Posterior vena cava (tissue), 2 donors: Measurements from ENCODE around the gene ANO2. TPM values are rescaled to one million over a fixed set of nuclear protein-coding genes. Genes with fewer than 3 reads are reported as not detected.
A peak's percentile ranks its signal among the peaks of the same experiment; 100 is the strongest.

Source experiments
- DNase-seq: peaks from one replicate; pipeline ENCODE4 v3.0.0-alpha.2; 2020; ENCODE audit warnings: low spot score
- intact Hi-C, 2 donors: fragments of 100-400 bp; cut with DNase I; formaldehyde crosslinking; loops; one replicate each; pipeline versions ENCODE4 v1.14.1 to v1.14.2; 2022 to 2023
- long read RNA-seq, 2 donors: library from polyadenylated mRNA; unstranded; transcript quantifications; one replicate each; pipeline ENCODE4 v2.0.0, GENCODE V29; 2020 to 2021
- total RNA-seq, 2 donors: library from RNA; stranded (reverse); fragmentation: NEBNext Ultra II Directional; extraction: Animal tissue kit (Norgen Biotek cat#: 25700); gene quantifications; one replicate each; pipeline ENCODE4 v1.2.1, GENCODE V29; 2021
- donor health status: DM: yes; HTN: yes; CAD: no.
- donor health status: DM: yes; HTN: yes; CAD: no.

Gene ANO2
- 10 to 100 TPM in 1 of 2 donors, 1 to 10 TPM in 1; 9.2 to 16.4 TPM for total RNA-seq
- long read RNA-seq, donor 1, partial matches to known transcripts, result 1 of 3 reads
- long read RNA-seq, donor 1, other reads (novel, unspliced or antisense), result 2 of 3 reads
- long read RNA-seq, donor 2, partial matches to known transcripts, result 1 of 4 reads
- long read RNA-seq, donor 2, other reads (novel, unspliced or antisense), result 3 of 4 reads

DNA sequence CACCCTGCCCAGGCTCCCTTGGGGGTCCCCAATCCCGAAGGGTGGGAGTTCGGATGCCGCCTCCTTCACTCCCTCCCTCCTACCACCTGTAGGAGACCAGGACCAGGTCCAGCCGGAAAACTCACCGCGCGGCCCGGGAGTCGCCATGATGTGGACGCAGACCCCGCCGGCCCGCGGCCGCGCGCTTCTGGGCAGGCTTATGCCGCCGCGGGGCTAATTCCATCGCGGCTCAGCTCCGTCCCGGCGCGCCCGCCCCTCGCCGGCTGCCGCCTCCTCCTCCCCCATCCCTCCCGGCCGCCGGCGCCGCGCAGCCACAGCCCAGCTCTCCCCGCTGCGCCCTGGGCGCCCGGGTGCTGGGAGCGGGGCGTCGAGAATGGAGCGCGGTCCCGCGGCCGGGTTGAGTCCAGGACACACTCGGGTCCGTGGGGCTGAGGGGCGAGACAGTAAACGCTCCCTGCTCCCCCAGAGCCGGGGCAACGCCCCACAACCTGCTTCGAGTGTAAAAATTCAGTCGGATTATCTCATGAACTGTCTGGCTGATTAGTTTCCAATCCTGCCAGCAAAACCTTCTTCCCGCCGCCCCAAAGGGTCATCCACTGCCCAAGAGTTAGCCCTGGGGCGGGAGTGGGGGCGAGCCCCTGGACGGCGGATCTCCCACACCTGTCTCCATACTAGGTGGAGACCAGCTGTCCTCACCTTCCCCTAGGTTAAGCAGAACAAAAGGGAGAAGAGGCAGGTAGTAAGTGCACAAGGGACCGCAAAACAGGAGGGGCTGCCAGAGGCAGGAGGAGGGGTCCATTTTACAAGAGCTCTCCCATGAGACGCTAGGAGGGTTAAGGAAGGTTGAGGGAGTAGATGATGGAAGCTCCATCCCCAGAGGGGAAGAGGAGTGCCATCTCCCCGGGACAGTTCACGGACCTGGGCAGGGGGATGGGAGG, at the start of gene ANO2:
Gene ANO2 (minus strand): TSS at position 189 of the 938 bp plus-strand sequence. CDS start 42 bp downstream, at position 147.
- no peak for DNase-seq

DNA sequence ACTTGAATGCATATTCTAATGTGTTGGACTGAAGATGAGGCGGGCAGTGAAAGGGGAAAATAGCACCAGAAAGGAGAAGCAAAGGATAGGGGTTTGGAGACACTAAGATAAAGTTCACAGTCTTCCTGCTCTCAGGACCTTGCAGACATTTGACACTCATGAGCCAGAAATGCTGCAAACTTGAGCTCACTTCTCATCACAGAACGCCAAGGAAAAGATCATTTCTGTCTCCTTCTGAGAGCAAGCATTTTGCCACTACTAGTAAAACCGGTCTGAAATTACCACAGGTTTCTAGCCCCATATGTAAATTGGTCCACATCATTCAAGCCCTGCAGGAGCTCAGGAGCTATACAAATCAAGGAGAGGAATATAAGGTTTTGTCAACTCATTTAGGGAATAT, 44.6 kb upstream of the ANO2 start:
- no peak for DNase-seq
- intact Hi-C loops, result loop anchor here (5.0 to 10.0 kb wide), 3 partner anchors 48 to 295 kb away; no protein-coding TSS in a partner anchor

More for the DNA sequence above, at the start of gene ANO2:
- intact Hi-C loops, result no loop called here

DNA sequence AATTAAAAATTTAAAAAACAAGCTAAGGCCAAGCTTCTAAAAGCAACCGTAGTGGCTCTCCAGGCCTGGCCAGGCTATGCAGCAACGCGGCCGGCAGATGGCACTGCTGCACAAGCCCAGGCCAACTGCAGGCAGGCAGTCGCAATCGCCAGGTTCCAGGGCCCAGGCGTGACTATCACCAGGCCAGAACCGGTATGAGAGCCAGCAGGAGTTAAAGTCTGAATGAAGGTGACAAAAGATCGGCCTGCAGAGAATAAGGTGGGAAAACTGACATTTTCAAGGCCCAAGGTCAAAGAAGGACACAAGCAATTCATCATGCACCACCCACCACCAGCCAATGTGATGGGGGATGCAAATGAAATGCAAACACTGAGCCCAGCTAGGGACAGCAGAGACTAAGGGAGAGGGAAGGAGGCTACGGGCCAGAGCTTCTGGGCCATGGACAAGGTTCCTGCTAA, 43.6 kb upstream of the ANO2 start:
- intact Hi-C loops, result loop anchor here (5.0 to 10.0 kb wide), 3 partner anchors 49 to 296 kb away; no protein-coding TSS in a partner anchor
- DNase-seq, result peak; percentile 93

- DNase-seq, result no peak
- intact Hi-C loops, result loop anchor here (5.0 to 10.0 kb wide), 3 partner anchors 49 to 297 kb away; no protein-coding TSS in a partner anchor
Measured at GRCh38 chr12:5988088-5988487, 43.0 kb upstream of the ANO2 start.

GRCh38 chr12:5987573-5987972, 42.5 kb upstream of the ANO2 start:
- intact Hi-C loops, result loop anchor here (5.0 to 10.0 kb wide), 3 partner anchors 50 to 297 kb away; no protein-coding TSS in a partner anchor
- DNase-seq, result no peak

DNA sequence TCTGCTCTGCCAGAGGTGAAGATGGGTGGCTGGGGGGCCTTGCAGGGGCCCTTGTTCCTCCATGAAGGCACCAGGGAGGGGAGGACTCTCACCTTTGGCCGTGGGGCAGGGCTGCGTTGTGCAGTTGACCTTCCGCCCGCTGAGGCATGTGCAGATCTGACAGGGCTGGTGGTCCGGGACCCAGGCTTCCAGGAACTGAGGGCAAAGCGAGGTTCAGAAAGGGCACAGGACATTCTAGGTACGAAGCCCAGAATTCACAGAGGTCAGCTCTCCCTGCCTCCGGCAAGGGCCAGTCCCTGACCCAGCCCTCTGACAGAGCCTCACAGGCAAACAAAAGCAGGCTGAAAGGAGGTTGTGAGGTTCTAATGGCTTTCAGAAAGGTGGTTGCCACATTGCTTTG, 40.4 kb upstream of the ANO2 start:
- intact Hi-C loops, result loop anchor here (2.0 to 10.0 kb wide), 4 partner anchors 52 to 299 kb away; no protein-coding TSS in a partner anchor
- DNase-seq, result no peak

- no peak for DNase-seq
- intact Hi-C loops, result loop anchor here (2.0 to 10.0 kb wide), 4 partner anchors 52 to 300 kb away; no protein-coding TSS in a partner anchor
Measured at GRCh38 chr12:5984873-5985272, 39.8 kb upstream of the ANO2 start.

DNA sequence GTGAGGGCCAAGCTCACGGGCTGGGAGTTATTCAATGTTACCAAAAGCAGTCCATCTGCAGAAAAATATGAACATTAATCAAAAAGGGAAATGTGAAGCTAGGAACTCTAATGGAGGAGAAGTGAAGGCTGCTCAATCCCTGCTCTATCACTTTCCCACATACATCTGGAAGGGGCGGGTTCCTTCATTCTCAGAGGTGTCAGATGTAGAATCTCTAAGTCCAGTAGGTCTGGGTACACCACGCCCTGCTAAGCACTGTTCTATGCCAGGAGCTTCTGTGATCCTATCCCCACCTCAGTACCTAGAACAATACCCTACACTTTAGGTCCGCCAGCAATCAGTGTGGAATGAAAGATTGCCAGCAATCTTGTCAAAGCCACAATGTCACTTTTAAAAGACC, 37.0 kb upstream of the ANO2 start:
- intact Hi-C loops, result loop anchor here in 1 of 2 donors (10.0 kb wide), 1 partner anchor 303 kb away; no protein-coding TSS in a partner anchor
- DNase-seq, result no peak

DNA sequence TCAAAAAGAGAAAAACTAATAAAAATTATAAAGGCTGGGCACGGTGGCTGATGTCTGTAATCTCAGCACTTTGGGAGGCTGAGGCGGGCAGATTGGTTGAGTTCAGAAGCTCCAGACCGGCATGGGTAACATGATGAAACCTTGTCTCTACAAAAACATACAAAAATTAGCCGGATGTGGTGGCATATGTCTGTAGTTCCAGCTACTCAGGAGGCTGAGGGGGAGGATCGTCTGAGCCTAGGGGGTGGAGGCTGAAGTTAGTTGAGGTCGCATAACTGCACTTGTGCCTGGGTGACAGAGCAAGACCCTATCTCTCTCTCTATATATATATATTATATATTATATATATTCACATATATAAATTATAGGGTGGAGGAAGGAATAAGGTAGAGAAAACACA, 32.5 kb upstream of the ANO2 start:
- intact Hi-C loops, result no loop called here
- no peak for DNase-seq

GRCh38 chr12:5976711-5977110, 31.7 kb upstream of the ANO2 start:
- intact Hi-C loops, result no loop called here
- DNase-seq, result no peak

DNA sequence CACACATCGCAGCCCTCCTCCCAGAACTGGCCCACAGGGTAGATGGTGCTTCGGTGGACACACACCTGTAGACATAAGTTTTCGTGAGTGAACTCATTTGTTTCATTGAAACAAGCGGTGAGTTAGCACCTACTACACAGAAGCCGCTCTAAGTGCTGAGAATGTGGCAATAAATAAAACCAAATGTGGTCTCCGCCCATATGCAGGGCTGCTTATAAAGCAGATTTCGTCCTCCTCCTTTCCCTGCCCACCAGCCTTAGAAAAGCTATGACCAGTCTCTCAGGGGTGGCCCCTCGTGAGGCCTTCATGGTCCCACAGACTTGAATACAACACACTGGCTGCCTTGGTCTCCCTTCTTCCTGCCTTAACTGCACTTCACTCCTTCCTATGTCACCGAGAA, 31.1 kb upstream of the ANO2 start:
- no peak for DNase-seq
- intact Hi-C loops, result no loop called here

DNA sequence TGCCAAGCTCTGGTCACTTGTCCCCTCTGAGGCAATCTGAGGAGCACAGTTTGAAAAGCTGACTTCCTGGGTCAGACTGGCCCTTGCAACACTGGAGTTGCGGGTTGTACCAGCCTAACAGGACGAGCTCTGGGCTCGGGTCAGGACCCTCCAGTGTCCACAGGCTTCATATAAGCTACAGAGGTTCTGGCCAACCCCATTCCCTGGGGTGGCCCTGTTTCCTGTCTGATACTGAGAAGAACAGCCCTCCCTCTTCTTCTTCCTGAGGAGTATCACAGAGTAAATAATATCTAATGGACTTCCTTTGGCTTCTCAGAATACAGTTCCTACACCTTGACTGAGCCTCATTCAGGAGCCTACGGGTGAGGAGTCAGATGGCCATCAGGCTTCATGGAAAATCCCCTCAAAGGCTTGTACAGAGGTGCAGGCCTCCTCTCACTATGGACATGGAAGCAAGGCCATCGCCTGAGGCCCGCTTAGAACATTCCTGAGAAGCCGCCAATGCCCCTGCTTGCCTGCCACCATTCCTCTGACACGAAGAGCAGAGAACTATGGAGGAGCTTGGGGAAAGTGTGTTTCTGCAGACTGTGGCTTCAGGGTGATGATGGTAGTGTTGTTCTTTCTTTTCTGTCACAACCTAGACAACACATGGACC, 28.5 kb upstream of the ANO2 start:
- intact Hi-C loops, result no loop called here
- no peak for DNase-seq

GRCh38 chr12:5972387-5972786, 27.3 kb upstream of the ANO2 start:
- intact Hi-C loops, result no loop called here
- no peak for DNase-seq

- no peak for DNase-seq
- intact Hi-C loops, result no loop called here
Measured at GRCh38 chr12:5971194-5971850, 26.3 kb upstream of the ANO2 start.

DNA sequence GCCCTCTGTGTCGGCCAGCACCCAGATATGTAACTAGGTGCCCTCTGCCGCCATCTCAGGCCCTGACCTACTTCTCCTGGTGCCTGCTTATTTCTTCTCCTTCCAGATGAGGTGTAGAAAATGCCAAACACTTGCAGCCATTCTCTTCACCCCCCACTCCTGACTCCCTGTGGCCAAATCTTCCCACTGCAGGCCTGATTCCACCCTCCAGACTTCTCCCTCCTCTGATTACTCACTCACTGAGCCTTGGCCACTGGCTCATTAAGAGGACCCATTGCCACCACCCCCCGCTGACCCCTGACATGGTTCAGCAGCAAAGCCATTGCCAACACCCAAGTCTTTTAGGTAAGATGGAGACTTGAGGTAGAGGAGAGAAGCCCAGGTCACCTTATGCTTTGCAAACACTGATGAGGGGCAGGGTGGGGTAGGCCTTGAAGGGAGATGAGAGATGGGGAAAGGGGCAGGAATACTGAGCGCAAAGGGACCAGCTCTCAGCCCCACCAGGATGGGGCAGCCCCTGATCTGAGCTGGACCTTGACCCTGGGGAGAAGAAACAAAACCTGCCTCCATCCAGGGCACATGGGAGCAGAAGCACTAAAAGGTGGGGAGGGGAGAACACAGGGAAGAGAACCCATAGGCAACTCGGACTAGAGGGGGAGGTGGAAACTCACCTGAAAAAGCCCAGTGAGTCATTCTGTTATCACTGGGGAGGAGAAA, 25.1 kb upstream of the ANO2 start:
- intact Hi-C loops, result loop anchor here in 1 of 2 donors (5.0 kb wide), 1 partner anchor 773 kb away; no protein-coding TSS in a partner anchor
- no peak for DNase-seq

DNA sequence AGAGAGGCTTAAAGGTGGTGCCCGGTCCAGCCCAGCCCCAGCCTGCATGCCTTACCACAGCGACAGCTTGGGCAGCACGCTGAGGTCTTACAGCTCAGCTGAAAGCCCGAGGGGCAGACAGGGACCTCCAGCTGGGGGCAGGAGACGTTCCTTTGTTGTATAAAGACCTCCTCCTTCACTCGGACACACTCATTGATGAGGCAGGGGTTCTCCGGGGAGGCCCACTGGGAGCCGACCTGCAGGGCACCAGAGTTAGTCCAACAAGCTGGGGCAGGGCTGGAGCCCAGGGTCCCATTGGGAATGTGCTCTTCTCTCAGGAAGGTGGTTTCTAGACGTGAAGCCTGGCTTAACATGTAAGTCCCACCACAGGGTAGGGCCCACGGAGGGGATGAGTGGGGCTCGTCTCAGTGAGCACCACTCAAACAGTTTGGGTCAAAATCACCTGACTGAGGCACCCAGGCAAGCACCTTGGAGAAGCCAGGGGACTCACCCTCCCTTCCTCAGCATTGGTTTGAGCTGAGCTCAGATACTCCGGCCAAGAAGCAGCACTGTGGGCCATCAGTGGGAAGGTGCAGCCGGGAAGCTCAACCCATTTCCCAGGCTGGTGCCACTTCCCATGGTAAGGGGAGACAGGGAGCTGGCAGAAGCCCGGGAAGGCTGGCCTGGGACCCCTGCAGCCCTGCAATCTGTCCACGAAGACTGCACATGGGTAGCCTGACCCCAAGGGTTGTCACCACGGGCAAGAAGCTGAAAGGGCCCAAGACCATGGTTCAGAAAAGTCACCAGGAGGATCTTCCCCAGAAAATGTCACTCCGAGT, 24.3 kb upstream of the ANO2 start:
- no peak for DNase-seq
- intact Hi-C loops, result loop anchor here in 1 of 2 donors (5.0 kb wide), 1 partner anchor 772 kb away; no protein-coding TSS in a partner anchor

- DNase-seq, result no peak
- intact Hi-C loops, result loop anchor here in 1 of 2 donors (5.0 kb wide), 1 partner anchor 771 kb away; no protein-coding TSS in a partner anchor
Measured at GRCh38 chr12:5967645-5968415, 22.8 kb upstream of the ANO2 start.
